HG03439 (cell line): ENCODE measurements around the gene RPIA.
"Not testable (repeated sequence)": the region's sequence is repeated elsewhere in the genome, so short reads cannot be mapped to it uniquely, and the experiment has no call there.

Experiments
- ATAC-seq: cut with Tn5 transposase; IDR thresholded peaks from one replicate; pipeline ENCODE4 v1.9.1; 2021; ENCODE audit warnings: mild to moderate bottlenecking, moderate library complexity; ENCODE audit not compliant: unreplicated experiment

Gene RPIA

GRCh38 chr2:88691339-88692183, at the start of gene RPIA:
Gene RPIA (plus strand): TSS chr2:88691673. CDS start chr2:88691699, 26 bp downstream.
- peak; percentile 95 for ATAC-seq

- no peak for ATAC-seq
These were observed 49.2 kb upstream of the RPIA start for GRCh38 chr2:88642278-88642677.

- ATAC-seq = not testable (repeated sequence)
These were observed 46.1 kb upstream of the RPIA start for GRCh38 chr2:88645291-88645882.

- no peak for ATAC-seq
These were observed 39.8 kb upstream of the RPIA start for GRCh38 chr2:88651646-88652045.

GRCh38 chr2:88654714-88655113, 36.8 kb upstream of the RPIA start:
- no peak for ATAC-seq

GRCh38 chr2:88656690-88657089, 34.8 kb upstream of the RPIA start:
- no peak for ATAC-seq

- no peak for ATAC-seq
These were observed 34.3 kb upstream of the RPIA start for GRCh38 chr2:88657131-88657530.

- ATAC-seq = no peak
These were observed 33.1 kb upstream of the RPIA start for GRCh38 chr2:88658326-88658725.

- no peak for ATAC-seq
These were observed 32.5 kb upstream of the RPIA start for GRCh38 chr2:88658881-88659537.

GRCh38 chr2:88659538-88659915, 31.9 kb upstream of the RPIA start:
- ATAC-seq = no peak

- no peak for ATAC-seq
These were observed 30.9 kb upstream of the RPIA start for GRCh38 chr2:88660622-88661021.

GRCh38 chr2:88666576-88666975, 24.9 kb upstream of the RPIA start:
- no peak for ATAC-seq

GRCh38 chr2:88667219-88667618, 24.3 kb upstream of the RPIA start:
- ATAC-seq = no peak

GRCh38 chr2:88668862-88669261, 22.6 kb upstream of the RPIA start:
- ATAC-seq = no peak

- no peak for ATAC-seq
These were observed 21.8 kb upstream of the RPIA start for GRCh38 chr2:88669482-88670214.

- ATAC-seq = no peak
These were observed 19.6 kb upstream of the RPIA start for GRCh38 chr2:88671786-88672427.

GRCh38 chr2:88673363-88673762, 18.1 kb upstream of the RPIA start:
- ATAC-seq = no peak

GRCh38 chr2:88680266-88680902, 11.1 kb upstream of the RPIA start:
- ATAC-seq = no peak

GRCh38 chr2:88680916-88681315, 10.6 kb upstream of the RPIA start:
- no peak for ATAC-seq
